ENCODE data around the gene ZFC3H1. TPM values are rescaled to one million over a fixed set of nuclear protein-coding genes. Genes with fewer than 3 reads are reported as not detected.

ZFC3H1 gene
- total and polyA plus RNA-seq, 2 of the 13 experiments (the other 11 are each of a cell fraction or from before 2014, with no cell fraction given), result 17.1 to 38.3 TPM

DNA sequence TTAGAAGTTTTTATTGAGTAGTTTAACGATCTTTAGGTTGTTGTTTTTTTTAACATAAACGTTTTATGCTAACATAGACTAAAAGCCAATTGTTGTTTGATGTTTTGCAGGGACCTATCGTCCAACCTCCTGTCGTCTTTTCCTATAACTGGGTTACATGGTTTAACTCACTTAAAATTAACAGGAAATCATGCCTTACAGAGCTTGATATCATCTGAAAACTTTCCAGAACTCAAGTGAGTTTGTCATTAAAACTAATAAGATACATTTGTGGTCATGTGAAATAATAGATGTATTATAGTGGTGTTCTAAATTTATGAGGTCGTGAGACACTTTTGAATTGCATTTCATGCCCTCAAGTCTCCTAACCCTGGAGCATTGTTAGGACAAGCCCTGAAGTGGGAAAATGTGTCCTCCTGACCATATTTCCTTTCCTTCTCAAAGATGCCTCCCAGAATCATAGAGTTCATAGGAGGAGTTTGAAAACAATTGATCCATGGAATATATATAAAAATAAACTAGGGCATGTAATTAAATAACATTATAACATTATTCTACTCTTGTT, 84.9 kb downstream of the ZFC3H1 start (continued):
- TF ChIP-seq FOXC1 (CRISPR knock-in tag; IDR thresholded peaks at IDR 0.05; ENCODE audit: borderline replicate concordance) (no peak), CBX1 (IDR thresholded peaks at IDR 0.05; ENCODE audit: low read depth) (no peak), CHD4 (IDR thresholded peaks at IDR 0.05; ENCODE audit: borderline replicate concordance, low read length) (no peak), ZNF761 (CRISPR knock-in tag; conservative IDR thresholded peaks at IDR 0.05) (no peak), ZNF337 (CRISPR knock-in tag; IDR thresholded peaks at IDR 0.05; ENCODE audit: borderline replicate concordance, low read depth) (no peak), ZNF496 (CRISPR knock-in tag; IDR thresholded peaks at IDR 0.05; ENCODE audit: insufficient replicate concordance) (no peak), KLF9 (CRISPR knock-in tag; IDR thresholded peaks at IDR 0.05; ENCODE audit: low read depth) (no peak), THYN1 (CRISPR knock-in tag; IDR thresholded peaks at IDR 0.05; ENCODE audit: borderline replicate concordance, low read depth) (no peak)
- TF ChIP-seq, protein P1, sequence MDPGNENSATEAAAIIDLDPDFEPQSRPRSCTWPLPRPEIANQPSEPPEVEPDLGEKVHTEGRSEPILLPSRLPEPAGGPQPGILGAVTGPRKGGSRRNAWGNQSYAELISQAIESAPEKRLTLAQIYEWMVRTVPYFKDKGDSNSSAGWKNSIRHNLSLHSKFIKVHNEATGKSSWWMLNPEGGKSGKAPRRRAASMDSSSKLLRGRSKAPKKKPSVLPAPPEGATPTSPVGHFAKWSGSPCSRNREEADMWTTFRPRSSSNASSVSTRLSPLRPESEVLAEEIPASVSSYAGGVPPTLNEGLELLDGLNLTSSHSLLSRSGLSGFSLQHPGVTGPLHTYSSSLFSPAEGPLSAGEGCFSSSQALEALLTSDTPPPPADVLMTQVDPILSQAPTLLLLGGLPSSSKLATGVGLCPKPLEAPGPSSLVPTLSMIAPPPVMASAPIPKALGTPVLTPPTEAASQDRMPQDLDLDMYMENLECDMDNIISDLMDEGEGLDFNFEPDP (CRISPR knock-in tag; conservative IDR thresholded peaks at IDR 0.05), result no peak
- TF ChIP-seq, protein P2, sequence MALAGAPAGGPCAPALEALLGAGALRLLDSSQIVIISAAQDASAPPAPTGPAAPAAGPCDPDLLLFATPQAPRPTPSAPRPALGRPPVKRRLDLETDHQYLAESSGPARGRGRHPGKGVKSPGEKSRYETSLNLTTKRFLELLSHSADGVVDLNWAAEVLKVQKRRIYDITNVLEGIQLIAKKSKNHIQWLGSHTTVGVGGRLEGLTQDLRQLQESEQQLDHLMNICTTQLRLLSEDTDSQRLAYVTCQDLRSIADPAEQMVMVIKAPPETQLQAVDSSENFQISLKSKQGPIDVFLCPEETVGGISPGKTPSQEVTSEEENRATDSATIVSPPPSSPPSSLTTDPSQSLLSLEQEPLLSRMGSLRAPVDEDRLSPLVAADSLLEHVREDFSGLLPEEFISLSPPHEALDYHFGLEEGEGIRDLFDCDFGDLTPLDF (CRISPR knock-in tag; IDR thresholded peaks at IDR 0.05), result no peak

DNA sequence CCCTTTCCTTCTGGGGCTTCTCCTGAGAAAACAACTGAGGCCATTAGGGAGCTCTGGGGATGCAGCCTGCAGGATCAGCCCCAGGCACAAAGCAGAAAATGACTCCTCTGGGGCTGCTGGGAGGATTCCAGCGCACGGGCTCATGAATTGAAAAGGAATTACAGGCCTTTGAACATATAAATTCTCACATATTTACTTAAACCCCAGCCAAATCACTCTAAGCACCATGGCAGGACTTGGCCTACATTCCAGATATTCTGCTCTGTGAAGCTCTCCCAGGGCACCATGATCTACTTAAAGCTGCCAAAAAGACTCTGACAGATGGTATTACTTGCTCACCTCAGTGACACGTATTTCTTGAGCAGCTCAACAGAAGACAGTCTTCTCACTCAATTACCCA, 87.2 kb downstream of the ZFC3H1 start:
- 94% methylated on average over 1 of the region's 3 CpGs for WGBS (ENCODE audit: low lambda C conversion rate)
- intact Hi-C loops (cut with micrococcal nuclease; ENCODE audit: unreplicated experiment) (no loop called here), in situ Hi-C loops (cut with HindIII; ENCODE audit: extremely low pct_ligation_motif_present, low pct_unique_long_range_greater_than_20kb) (no loop called here)
- no TSS peak for BruUV-seq (replicated peaks)
- TF ChIP-seq, protein P3, sequence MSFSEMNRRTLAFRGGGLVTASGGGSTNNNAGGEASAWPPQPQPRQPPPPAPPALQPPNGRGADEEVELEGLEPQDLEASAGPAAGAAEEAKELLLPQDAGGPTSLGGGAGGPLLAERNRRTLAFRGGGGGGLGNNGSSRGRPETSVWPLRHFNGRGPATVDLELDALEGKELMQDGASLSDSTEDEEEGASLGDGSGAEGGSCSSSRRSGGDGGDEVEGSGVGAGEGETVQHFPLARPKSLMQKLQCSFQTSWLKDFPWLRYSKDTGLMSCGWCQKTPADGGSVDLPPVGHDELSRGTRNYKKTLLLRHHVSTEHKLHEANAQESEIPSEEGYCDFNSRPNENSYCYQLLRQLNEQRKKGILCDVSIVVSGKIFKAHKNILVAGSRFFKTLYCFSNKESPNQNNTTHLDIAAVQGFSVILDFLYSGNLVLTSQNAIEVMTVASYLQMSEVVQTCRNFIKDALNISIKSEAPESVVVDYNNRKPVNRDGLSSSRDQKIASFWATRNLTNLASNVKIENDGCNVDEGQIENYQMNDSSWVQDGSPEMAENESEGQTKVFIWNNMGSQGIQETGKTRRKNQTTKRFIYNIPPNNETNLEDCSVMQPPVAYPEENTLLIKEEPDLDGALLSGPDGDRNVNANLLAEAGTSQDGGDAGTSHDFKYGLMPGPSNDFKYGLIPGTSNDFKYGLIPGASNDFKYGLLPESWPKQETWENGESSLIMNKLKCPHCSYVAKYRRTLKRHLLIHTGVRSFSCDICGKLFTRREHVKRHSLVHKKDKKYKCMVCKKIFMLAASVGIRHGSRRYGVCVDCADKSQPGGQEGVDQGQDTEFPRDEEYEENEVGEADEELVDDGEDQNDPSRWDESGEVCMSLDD (CRISPR knock-in tag; IDR thresholded peaks at IDR 0.05; ENCODE audit: borderline replicate concordance), result no peak
- TF ChIP-seq NRL (CRISPR knock-in tag; IDR thresholded peaks at IDR 0.05; ENCODE audit: borderline replicate concordance) (no peak), NCOA5 (CRISPR knock-in tag; IDR thresholded peaks at IDR 0.05) (no peak), POLR2G (IDR thresholded peaks at IDR 0.05; ENCODE audit: low read depth, low read length) (0 out of 2 replicates have a peak, but pooled peaks have one; percentile 23), RBM22 (optimal IDR thresholded peaks at IDR 0.05; ENCODE audit: low read length) (peak; percentile 45), MED1 (CRISPR knock-in tag; IDR thresholded peaks at IDR 0.05) (no peak), CHD2 (IDR thresholded peaks at IDR 0.05; ENCODE audit: low read depth, low read length) (no peak), POLR2A (IDR thresholded peaks at IDR 0.05; ENCODE audit: insufficient read depth in 1 of 2, low read depth in 2 of 2, low read length in 2 of 2) (no peak), ZNF850 (CRISPR knock-in tag; conservative IDR thresholded peaks at IDR 0.05) (no peak)
- no peak for FAIRE-seq
- no peaks in the 10 kb centered on the region for H3K9me3 ChIP-seq (ENCODE audit: low read length)
- no peak overlapping the region for H3K27ac ChIP-seq (ENCODE audit: extremely low read length, insufficient read depth, low read length)
- CTCF ChIA-PET (ENCODE audit: low intra/inter-chr PET ratio, low total read pairs), result no interaction called here
- no peak overlapping the region for H3K9ac ChIP-seq (ENCODE audit: insufficient read depth, low read depth, low read length)
- no peak overlapping the region for H3K4me3 ChIP-seq (replicated peaks in 1 of 3; ENCODE audit: insufficient read depth in 1 of 3, low read depth in 2 of 3, low read length in 3 of 3)
- no peak for DNase-seq (ENCODE audit: low spot score)
- no peak; the same call in 2 of the 3 replicates for ATAC-seq
- no peaks in the 10 kb centered on the region for H3K79me2 ChIP-seq (ENCODE audit: insufficient read depth, low read length)
- H3K36me3 ChIP-seq (replicated peaks in 1 of 2; ENCODE audit: control insufficient read depth in 1 of 2, insufficient read depth in 2 of 2, low read length in 2 of 2), result peaks cover 16 to 48% of the 10 kb centered on the region in 2 experiments
- H3K4me1 ChIP-seq (ENCODE audit: insufficient read depth, low read length), result no peaks in the 10 kb centered on the region
- POLR2A ChIA-PET, result no interaction called here
- no peak overlapping the region for H3K4me2 ChIP-seq (ENCODE audit: low read depth, low read length)
- H4K20me1 ChIP-seq (ENCODE audit: insufficient read depth, low read length), result no peaks in the 10 kb centered on the region
- no peaks in the 10 kb centered on the region for H3K27me3 ChIP-seq (ENCODE audit: control insufficient read depth in 1 of 2, insufficient read depth in 2 of 2, low read length in 2 of 2)
- no peak overlapping the region for H2AFZ ChIP-seq (ENCODE audit: low read length)

All from HepG2 (cell line).